Activated T-cell treated with anti-CD3 and anti-CD28 coated beads for 1 hour (primary cell): ENCODE measurements around the gene TRAK2.
"Not testable (repeated sequence)": the region's sequence is repeated elsewhere in the genome, so short reads cannot be mapped to it uniquely, and the experiment has no call there.

Source experiments
- DNase-seq: peaks from one replicate; pipeline ENCODE4 v3.0.0-alpha.2; 2020; ENCODE audit warnings: low read depth

Gene TRAK2

GRCh38 chr2:201451292-201452057 lies at the start of gene TRAK2, which contains the start of gene STRADB:
TSS of gene TRAK2 (minus strand) at chr2:201451458. CDS start at chr2:201420507, 30,951 bp downstream.
TSS of gene STRADB (plus strand) at chr2:201451740. CDS start at chr2:201454841, 3,101 bp downstream.
- peak; percentile 87 for DNase-seq

GRCh38 chr2:201500534-201500933 lies 49.3 kb upstream of the TRAK2 start:
- DNase-seq, result no peak

GRCh38 chr2:201496785-201497184 lies 45.5 kb upstream of the TRAK2 start:
- DNase-seq, result no peak

GRCh38 chr2:201490291-201490690 lies 39.0 kb upstream of the TRAK2 start:
- DNase-seq, result no peak

- DNase-seq, result no peak
Observed at GRCh38 chr2:201484805-201485204, 33.5 kb upstream of the TRAK2 start.

- DNase-seq, result not testable (repeated sequence)
Observed at GRCh38 chr2:201483758-201484157, 32.5 kb upstream of the TRAK2 start.

GRCh38 chr2:201483342-201483741 lies 32.1 kb upstream of the TRAK2 start:
- no peak for DNase-seq

GRCh38 chr2:201482543-201482942 lies 31.3 kb upstream of the TRAK2 start:
- no peak for DNase-seq

GRCh38 chr2:201472411-201472810 lies 21.2 kb upstream of the TRAK2 start:
- DNase-seq, result no peak

- DNase-seq, result no peak
Observed at GRCh38 chr2:201471732-201472393, 20.6 kb upstream of the TRAK2 start.

GRCh38 chr2:201470821-201471731 lies 19.8 kb upstream of the TRAK2 start:
- DNase-seq, result no peak

GRCh38 chr2:201467666-201468065 lies 16.4 kb upstream of the TRAK2 start:
- no peak for DNase-seq

GRCh38 chr2:201466050-201466675 lies 14.9 kb upstream of the TRAK2 start:
- DNase-seq, result no peak

GRCh38 chr2:201465524-201465971 lies 14.3 kb upstream of the TRAK2 start:
- DNase-seq, result no peak

- DNase-seq, result no peak
Observed at GRCh38 chr2:201464547-201464946, 13.3 kb upstream of the TRAK2 start.

GRCh38 chr2:201460532-201460931 lies 9.3 kb upstream of the TRAK2 start:
- DNase-seq, result no peak

GRCh38 chr2:201458381-201458780 lies 7.1 kb upstream of the TRAK2 start:
- no peak for DNase-seq

GRCh38 chr2:201452922-201453643 lies 1.8 kb upstream of the TRAK2 start:
- no peak for DNase-seq

GRCh38 chr2:201452058-201452921 lies 1.0 kb upstream of the TRAK2 start:
- no peak for DNase-seq

GRCh38 chr2:201450954-201451291 lies 335 bp downstream of the TRAK2 start:
- no peak for DNase-seq
